ENCODE measurements around the gene TMEM94.

The TMEM94 gene

DNA sequence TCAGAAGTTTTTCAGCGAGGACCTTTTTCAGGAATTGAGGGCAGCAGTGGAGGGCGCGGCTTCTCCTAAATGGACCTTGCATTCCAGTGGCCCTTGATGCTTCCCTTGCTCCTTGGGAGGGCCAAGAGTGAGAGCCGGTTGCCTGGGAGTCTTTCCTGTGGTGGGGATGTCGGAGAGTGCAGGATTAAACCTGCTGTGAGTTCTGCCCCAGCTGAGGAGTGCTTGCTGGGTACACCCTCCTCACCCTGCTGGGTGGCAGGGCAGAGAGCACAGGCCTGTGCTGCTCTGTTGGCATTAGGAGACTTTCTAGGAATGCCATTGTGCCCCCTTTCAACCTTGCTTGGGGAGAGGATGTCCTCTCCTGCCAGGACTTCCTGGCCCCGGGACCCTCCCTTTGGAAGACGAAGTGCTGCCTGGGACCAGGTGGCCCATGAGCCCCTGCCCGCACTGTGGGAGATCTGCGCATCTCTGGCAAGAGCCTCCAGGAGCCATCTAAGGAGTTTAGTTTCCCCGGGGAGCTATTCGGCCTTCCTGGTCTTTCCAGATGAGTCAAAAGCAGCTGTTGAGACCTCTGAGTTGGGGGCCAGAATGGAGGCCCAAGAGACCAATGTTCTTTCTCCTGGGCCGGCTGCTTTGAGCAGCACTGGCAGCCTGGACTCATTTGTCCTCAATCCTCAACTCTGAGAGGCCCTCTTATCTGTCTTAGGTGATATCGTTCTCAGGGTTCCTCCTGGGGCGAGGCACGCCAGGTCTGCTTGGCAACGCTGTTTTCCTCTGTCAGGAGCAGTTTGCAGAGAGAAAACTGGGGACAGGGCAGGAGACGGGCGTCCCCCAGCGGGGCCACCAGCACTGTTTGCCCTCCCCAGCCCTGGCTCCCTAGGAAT, 74.6 kb downstream of the TMEM94 start:
- no peak for DNase-seq

DNA sequence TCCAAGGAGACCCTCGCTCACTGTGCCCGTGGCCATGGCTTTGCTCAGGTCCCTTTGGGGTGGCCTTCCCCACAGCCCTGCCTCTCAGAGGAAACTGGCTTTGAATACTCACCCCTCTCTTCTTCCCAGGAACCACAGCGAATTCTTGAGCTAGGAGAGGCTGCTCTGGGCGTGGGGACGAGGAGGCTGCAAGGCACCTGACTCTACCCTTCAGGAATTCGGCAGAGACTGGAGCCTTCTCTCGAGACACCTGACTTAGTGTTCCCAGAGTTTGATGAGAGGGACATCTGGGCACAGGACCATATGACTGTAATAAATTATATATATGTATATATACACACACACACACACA, 75.3 kb downstream of the TMEM94 start:
- DNase-seq: no peak

DNA sequence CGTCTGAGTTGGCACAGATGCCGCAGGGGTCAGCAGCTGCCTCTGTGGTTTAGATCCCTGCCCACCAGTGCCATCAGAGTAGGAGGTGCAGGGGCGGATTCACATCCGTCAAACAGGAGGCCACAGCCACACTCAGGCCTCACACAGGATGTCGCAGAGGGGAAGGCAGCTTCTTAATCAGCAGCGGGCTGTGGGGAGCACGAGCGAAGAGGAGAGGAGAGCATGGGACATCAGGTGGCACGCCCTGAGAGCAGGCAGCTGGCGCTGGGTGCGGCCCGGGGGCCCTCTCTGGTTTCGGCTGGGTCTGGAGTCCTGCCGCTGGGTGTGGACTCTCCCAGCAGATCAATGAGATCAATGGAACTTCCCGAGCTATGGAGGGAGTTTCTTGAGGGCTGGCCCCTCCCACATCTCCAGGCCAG, 78.7 kb downstream of the TMEM94 start:
- no peak for DNase-seq

DNA sequence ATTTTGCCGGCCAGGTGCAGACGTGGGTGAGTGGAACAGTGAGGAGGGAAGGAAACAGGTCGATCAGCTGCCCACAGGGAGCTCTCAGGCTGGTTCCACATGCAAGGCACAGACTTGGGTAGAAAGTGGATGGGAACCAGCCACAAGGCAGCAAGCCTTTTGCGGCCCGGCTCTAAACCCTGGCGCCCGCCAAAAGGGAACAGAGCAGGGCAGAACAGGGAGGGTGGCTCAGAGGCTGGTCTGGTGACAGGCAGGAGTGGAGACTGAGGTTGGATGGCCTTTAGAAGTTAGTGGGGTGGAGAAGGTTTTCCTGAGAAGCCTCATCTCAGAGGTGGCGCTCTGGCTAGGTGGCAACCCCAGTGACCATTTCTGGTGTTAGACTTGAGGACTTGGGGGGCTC, 79.4 kb downstream of the TMEM94 start:
- DNase-seq: no peak

DNA sequence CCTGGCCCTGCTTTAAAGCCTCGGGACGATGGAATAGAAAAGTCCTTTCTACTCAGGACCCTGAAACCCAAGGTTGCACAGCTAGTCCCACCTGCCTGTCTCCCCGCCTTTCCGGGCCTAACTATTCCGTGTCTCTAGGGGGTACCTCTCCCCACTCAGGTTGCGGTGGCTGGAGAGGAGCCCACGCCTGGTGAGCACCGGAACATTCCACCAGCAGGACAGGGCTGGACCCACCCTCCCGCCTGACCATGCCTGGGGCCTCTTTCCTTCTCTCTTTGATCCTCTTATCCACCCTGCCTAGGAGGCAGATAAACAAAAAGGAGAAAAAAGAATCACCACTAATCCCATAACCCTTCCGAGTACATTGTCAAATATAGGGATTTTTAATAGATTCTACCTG, 79.9 kb downstream of the TMEM94 start:
- no peak for DNase-seq

DNA sequence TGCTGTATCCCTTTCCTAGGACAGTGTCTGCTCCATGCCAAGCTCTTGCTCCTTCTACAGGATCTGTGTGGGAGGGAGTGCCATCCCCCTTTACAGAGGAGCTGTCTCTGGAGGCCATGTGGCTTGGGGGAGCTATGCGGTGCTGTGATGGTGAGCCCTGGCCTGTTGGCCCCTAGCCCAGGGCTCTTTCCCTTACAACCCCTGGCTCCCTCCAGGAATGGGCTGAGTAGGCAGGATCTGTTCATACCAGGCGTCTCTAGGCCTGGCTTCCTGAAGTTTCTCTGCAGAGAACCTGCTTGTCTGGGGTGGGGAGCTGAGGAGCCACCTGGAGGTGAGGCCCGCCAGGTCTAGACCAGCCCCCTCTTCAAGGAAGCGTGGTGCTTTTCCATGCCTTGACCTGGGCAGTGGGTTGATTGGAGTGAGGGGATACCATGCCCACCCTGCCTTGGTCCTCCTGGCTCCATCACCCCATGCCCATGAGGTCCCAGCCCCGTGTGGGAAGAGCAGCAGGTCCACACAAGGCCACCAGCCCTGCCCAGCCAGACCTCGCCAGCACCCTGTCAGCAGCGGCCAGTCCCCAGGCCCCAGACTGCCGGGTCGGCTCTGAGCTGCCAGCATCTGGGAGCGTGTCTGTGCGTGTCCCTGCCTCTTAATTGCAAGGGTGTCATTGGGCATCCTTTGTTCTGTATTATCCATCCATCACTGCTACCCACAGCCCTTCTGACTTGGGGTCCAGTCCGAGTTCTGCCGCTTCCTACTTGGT, 83.7 kb downstream of the TMEM94 start:
- DNase-seq: no peak

DNA sequence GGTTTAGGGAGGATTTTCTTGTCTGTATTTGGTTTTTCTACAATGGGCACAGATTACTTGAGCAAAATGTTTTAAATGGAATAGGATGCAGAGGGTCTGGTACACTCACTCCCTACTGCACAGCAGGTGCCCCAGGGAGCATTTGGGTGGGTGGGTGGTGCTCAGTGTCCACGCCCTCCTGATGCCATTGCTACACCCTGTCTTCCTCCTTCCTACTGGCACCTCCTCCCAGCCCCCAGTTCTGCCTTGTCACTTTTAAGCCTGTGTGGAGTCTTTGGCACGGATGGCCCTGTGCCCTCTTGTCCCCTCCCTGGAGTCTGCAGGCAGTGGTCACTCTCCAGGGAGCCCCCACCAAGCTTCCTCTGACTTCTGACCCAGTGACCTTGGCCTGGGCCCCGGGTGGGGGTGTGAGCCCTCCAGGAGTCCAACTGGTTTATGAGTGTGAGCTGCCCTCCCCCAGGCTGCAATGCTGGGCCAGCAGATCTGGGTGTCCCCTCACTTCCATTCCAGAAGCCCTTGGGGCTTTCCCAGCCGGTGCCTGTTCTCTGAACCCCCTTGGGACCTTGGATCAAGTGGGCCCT, 84.6 kb downstream of the TMEM94 start:
- no peak for DNase-seq

DNA sequence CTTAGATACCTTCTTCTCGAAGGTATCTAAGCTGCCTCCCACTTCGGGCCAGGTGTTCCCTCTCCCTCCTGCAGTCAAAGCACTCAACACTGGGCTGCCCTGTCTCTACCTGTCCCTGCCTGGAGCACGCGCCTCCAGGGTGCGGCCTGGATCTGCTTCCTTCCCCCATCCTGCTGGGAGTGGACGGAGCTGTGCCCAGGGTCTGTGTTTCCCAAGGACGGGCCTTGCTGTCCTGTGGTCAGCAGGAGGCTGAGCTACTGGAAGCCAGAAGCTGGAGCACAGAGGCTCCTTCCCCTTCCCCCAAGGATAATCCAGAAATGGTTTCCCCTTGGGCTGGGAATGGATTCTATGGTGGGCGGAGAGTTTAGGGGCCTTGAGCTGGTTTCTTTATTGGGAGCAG, 85.8 kb downstream of the TMEM94 start:
- DNase-seq: no peak

DNA sequence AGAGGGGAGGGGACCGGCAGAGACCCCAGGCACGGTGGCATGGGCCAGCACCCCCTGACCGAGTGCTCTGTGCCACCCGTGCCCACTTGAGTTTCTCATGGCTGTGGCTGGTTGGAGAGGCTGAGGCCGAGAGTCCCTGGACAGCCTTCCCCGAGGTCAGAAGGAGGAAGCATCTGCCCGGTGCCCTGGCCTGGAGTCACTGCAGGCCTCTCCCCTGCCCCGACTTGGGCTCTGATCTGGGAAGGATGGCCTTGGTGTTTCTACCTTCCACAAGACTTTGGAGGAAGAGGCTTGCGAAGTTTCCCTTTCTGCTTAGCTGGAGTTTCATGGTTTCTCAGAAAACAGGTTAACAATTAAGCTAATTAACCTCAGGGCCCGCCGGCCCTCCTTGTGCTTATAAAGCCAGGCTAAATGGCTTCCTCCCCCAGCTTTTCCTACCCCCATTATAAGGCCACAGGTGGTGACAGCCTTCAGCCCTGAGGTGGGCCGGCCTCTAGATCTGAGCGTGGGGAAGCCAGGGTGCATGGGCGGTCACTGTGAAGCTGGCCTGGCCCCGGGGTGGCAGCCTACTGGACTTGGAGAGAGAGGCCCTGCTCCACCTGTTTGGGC, 86.4 kb downstream of the TMEM94 start:
- no peak for DNase-seq

DNA sequence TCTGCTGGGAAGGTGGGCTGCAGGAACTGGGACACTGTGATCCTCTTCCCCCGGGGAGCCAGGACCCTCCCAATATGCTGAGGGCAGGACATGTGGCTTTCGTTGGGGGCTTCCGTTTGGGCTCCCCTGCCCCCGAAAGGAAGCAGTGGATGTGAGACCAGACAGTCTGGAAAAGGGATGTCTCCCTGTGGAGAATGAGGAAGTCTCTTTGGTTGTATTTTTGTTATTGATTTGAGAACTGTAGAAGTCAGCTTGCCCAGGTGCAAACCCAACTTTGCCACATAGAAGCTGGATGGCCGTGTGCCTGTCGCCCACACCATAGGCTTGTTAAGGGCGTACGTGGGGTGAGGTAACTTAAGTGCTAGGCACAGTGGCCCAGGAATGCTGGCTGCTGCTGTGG, 87.8 kb downstream of the TMEM94 start:
- no peak for DNase-seq

DNA sequence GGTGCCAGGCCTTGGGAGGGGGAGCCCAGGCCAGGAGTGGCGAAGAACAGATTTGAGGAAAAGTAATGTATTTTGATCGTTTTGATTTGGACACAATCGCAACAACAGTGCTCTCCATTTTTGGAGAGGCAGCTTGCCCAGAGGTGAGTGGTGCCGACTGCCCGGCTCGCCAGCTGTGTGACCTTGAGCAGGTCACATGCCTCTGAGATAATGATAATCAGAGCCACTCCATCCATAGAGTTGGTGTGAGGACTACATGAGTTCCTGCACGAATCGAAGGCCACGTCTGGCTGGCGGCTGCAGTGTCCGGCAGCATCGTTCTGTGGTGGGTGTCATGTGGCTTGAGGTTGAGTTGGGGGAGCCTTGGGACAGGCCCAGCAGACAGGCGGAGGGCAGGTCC, 89.7 kb downstream of the TMEM94 start:
- DNase-seq: no peak

DNA sequence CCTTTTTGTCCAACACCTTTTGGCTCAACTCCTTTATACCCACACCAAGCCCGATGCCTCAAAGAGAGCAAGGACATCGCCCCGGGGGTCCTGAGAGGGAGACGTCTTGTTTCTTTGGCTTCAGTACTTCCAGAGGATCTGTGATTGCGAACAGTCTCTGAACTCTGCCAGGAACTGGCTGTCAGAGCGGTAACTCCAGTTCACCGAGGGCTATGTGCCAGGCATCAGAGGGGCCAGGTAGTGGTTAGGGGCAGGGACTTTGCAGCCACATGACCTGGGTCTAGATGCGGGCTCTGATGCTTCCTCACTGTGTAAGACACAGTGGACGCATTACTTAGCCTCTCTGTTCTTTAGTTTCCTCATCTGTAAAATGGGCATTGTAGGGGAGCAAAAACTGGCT, 90.7 kb downstream of the TMEM94 start:
- DNase-seq: no peak

DNA sequence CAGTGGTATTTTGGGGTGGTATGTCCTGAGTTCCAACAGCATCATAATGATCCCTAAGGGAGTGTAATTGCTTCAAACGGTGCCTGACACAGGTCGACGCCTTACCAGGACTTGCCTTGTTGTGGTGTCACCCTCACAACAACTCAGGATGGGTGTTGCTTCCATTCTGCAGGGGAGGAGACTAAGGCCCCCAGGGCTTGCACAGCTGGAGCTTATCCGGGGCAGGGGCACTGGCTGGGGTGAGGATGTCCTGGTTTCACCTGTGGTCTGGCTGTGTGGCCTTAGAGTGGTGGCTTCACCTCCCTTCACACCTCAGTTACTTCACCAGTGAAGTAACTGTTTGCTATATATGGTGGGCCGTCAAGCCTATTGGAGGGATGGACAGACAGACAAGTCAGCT, 92.4 kb downstream of the TMEM94 start:
- DNase-seq: no peak

Measured in NCI-H1930 (cell line).